Skeletal muscle tissue (tissue), 1 donor: ENCODE results near the gene SFTPB. TPM values are rescaled to one million over a fixed set of nuclear protein-coding genes. Genes with fewer than 3 reads are reported as not detected.

Experiments
- total RNA-seq: library from RNA; depleted of rRNA; stranded (reverse); fragments of >200 nt; gene quantifications from one replicate; pipeline ENCODE4 v1.2.3, GENCODE V29; 2014

SFTPB gene
- total RNA-seq, 1 donor from 2014 or later: not detected

Other genes starting within 250 kb of the SFTPB start
- gene SH2D6, start 249.5 kb downstream of the SFTPB start, total RNA-seq: not detected
- 57.9 TPM for gene MAT2A, start 129.0 kb downstream of the SFTPB start, total RNA-seq
- 24.5 TPM for gene GGCX, start 106.7 kb downstream of the SFTPB start, total RNA-seq
- gene VAMP8, start 90.6 kb downstream of the SFTPB start, total RNA-seq: 4.7 TPM
- 17.7 TPM for gene VAMP5, start 83.8 kb downstream of the SFTPB start, total RNA-seq
- 74.1 TPM for gene RNF181, start 72.5 kb downstream of the SFTPB start, total RNA-seq
- 4.7 TPM for gene TMEM150A, start 65.5 kb downstream of the SFTPB start, total RNA-seq
- 31.8 TPM for gene C2orf68, start 56.1 kb downstream of the SFTPB start, total RNA-seq
- gene USP39, start 52.0 kb downstream of the SFTPB start, total RNA-seq: 24.0 TPM
- gene GNLY, start 26.2 kb upstream of the SFTPB start, total RNA-seq: not detected
- 8.4 TPM for gene ATOH8, start 85.8 kb upstream of the SFTPB start, total RNA-seq
- gene ST3GAL5, start 220.8 kb upstream of the SFTPB start, total RNA-seq: 24.5 TPM